Gastrocnemius medialis (tissue), 4 donors: ENCODE data around the gene ATOX1. TPM values are rescaled to one million over a fixed set of nuclear protein-coding genes. Genes with fewer than 3 reads are reported as not detected.

Experiments used
- ATAC-seq, 2 donors: fragments of 150-250 bp; one replicate each; pipeline ENCODE4 v1.9.1; 2016
- DNase-seq, 2 donors: peaks; one replicate each; pipeline ENCODE4 v3.0.0-alpha.2; 2019
- H3K27ac ChIP-seq, 4 donors: fragments of 200-600 bp; sonication (generic); 1 replicate in 1 of 4; 2 replicates in 3 of 4; pipeline ENCODE4 v1.5.1; 2016 to 2018; ENCODE audit warnings: mild to moderate bottlenecking in 2 of 4, moderate library complexity in 1 of 4
- H3K27me3 ChIP-seq, 3 donors: fragments of 200-600 bp; sonication (generic) in 2 of 3; 1 replicate in 1 of 3; 2 replicates in 2 of 3; pipeline versions ENCODE4 v1.5.1 to v1.6.0; 2016 to 2019; ENCODE audit warnings: mild to moderate bottlenecking in 1 of 3, moderate library complexity in 1 of 3
- H3K36me3 ChIP-seq, 2 donors: fragments of 200-600 bp; sonication (generic) in 1 of 2; one replicate each; pipeline ENCODE4 v1.5.1; 2017 to 2018
- H3K4me1 ChIP-seq, 2 donors: fragments of 200-600 bp; sonication (generic) in 1 of 2; one replicate each; pipeline ENCODE4 v1.5.1; 2016 to 2017; ENCODE audit warnings: mild to moderate bottlenecking in 2 of 2
- H3K4me3 ChIP-seq, 4 donors: fragments of 200-600 bp; sonication (generic) in 3 of 4; 1 replicate in 1 of 4; 2 replicates in 3 of 4; pipeline ENCODE4 v1.5.1; 2016 to 2019; ENCODE audit warnings: mild to moderate bottlenecking in 2 of 4
- H3K9me3 ChIP-seq, 3 donors: fragments of 200-600 bp; sonication (generic) in 2 of 3; 1 replicate in 1 of 3; 2 replicates in 2 of 3; pipeline ENCODE4 v1.5.1; 2016 to 2019
- CTCF ChIP-seq, 5 experiments: fragments of 450-650 bp in 3 of 5; fragments of 200-600 bp in 2 of 5; sonication (generic) in 2 of 5; IDR thresholded peaks in 4 of 5; conservative IDR thresholded peaks in 1 of 5; 1 replicate in 4 of 5; 2 replicates in 1 of 5; pipeline ENCODE4 v1.5.1; 2016 to 2019; ENCODE audit warnings: antibody characterized with exemption in 5 of 5, mild to moderate bottlenecking in 3 of 5, moderate library complexity in 3 of 5
- POLR2A ChIP-seq, 2 donors: fragments of 450-650 bp; IDR thresholded peaks; one replicate each; pipeline ENCODE4 v1.6.1; 2017; ENCODE audit warnings: antibody characterized with exemption in 2 of 2, mild to moderate bottlenecking in 2 of 2, moderate library complexity in 2 of 2
- in situ Hi-C, 4 donors: fragments of 200-750 bp; cut with MboI; loops; one replicate each; pipeline versions ENCODE4 v1.15.0 to v1.8.0; 2017; ENCODE audit warnings: low sequenced_read_pairs in 4 of 4
- intact Hi-C: fragments of 100-400 bp; cut with DNase I; formaldehyde crosslinking; loops from one replicate; pipeline ENCODE4 v1.15.1; 2023; ENCODE audit warnings: low total_unique reads
- total RNA-seq, 4 donors: library from RNA; depleted of rRNA; stranded (reverse); fragments of >200 nt; gene quantifications; one replicate each; pipeline versions ENCODE4 v1.1.0 to v1.2.3, GENCODE V29; 2016

The ATOX1 gene
- total RNA-seq, 4 donors from 2014 or later = 31.4 to 71.6 (median 55.3) TPM

- TF ChIP-seq POLR2A (IDR thresholded peaks at IDR 0.05) (no peak), CTCF (IDR thresholded peaks at IDR 0.05 in 4 of 5, conservative IDR thresholded peaks at IDR 0.05 in 1 of 5) (no peak)
- H3K36me3 ChIP-seq = no peaks in the 10 kb centered on the region
- in situ Hi-C loops = loop anchor here in 1 of 4 donors (10.0 kb wide), 1 partner anchor 303 kb away; no protein-coding TSS in a partner anchor
- no peaks in the 10 kb centered on the region for H3K9me3 ChIP-seq
- peak overlapping the region; percentile 84 to 95 (median 90) for H3K4me3 ChIP-seq
- DNase-seq (peak in 1 of 2 donors; percentile 2), ATAC-seq (peak; percentile 55 to 58)
- no peaks in the 10 kb centered on the region for H3K27me3 ChIP-seq
- peaks cover 15 to 25% of the 10 kb centered on the region in 2 donors for H3K4me1 ChIP-seq
- intact Hi-C loops = loop anchor here (1.0 kb wide), 1 partner anchor 13 kb away; the partner anchor contains the start of gene G3BP1
- H3K27ac ChIP-seq = peak overlapping the region; percentile 80 to 96 (median 92)
Observed at GRCh38 chr5:151758141-151758429, 346 bp downstream of the ATOX1 start.

GRCh38 chr5:151757233-151758140, 944 bp downstream of the ATOX1 start:
- Histone ChIP-seq H3K9me3 (no peaks in the 10 kb centered on the region), H3K27ac (peak overlapping the region; percentile 80 to 96 (median 92)), H3K4me3 (peak overlapping the region; percentile 84 to 95 (median 90)), H3K4me1 (peaks cover 15 to 25% of the 10 kb centered on the region in 2 donors), H3K27me3 (no peaks in the 10 kb centered on the region), H3K36me3 (no peaks in the 10 kb centered on the region)
- DNase-seq (no peak), ATAC-seq (peak in 1 of 2 donors; percentile 12)
- intact Hi-C loops = loop anchor here (1.0 kb wide), 1 partner anchor 14 kb away; the partner anchor contains the start of gene G3BP1
- TF ChIP-seq CTCF (IDR thresholded peaks at IDR 0.05 in 4 of 5, conservative IDR thresholded peaks at IDR 0.05 in 1 of 5) (no peak), POLR2A (IDR thresholded peaks at IDR 0.05) (no peak)
- in situ Hi-C loops = loop anchor here in 1 of 4 donors (10.0 kb wide), 1 partner anchor 303 kb away; no protein-coding TSS in a partner anchor

- no peaks in the 10 kb centered on the region for H3K36me3 ChIP-seq
- H3K9me3 ChIP-seq = no peaks in the 10 kb centered on the region
- in situ Hi-C loops = loop anchor here in 1 of 4 donors (10.0 kb wide), 1 partner anchor 301 kb away; no protein-coding TSS in a partner anchor
- no peaks in the 10 kb centered on the region for H3K27me3 ChIP-seq
- no peak for ATAC-seq
- H3K4me3 ChIP-seq = no peak overlapping the region
- no peak overlapping the region for H3K27ac ChIP-seq
- DNase-seq = no peak
- TF ChIP-seq CTCF (IDR thresholded peaks at IDR 0.05 in 4 of 5, conservative IDR thresholded peaks at IDR 0.05 in 1 of 5) (no peak), POLR2A (IDR thresholded peaks at IDR 0.05) (no peak)
- intact Hi-C loops = no loop called here
- peaks cover 15 to 25% of the 10 kb centered on the region in 2 donors for H3K4me1 ChIP-seq
Observed at GRCh38 chr5:151755383-151755782, 3.0 kb downstream of the ATOX1 start.

GRCh38 chr5:151751593-151751992, 6.8 kb downstream of the ATOX1 start:
- Histone ChIP-seq H3K4me3 (no peak overlapping the region), H3K27me3 (no peaks in the 10 kb centered on the region), H3K27ac (no peak overlapping the region), H3K4me1 (peaks cover 0 to 8% of the 10 kb centered on the region in 2 donors), H3K36me3 (no peaks in the 10 kb centered on the region), H3K9me3 (no peaks in the 10 kb centered on the region)
- TF ChIP-seq POLR2A (IDR thresholded peaks at IDR 0.05) = no peak
- no peak for TF ChIP-seq CTCF (IDR thresholded peaks at IDR 0.05 in 4 of 5, conservative IDR thresholded peaks at IDR 0.05 in 1 of 5)
- in situ Hi-C loops = loop anchor here in 1 of 4 donors (10.0 kb wide), 1 partner anchor 297 kb away; no protein-coding TSS in a partner anchor
- DNase-seq = no peak
- intact Hi-C loops = no loop called here
- no peak for ATAC-seq
